Measurements from ENCODE around the gene KIF6.

- no peak for TF ChIP-seq ZFP41 (tag by site-specific recombination; IDR thresholded peaks at IDR 0.05; ENCODE audit: borderline replicate concordance)
- no peak for TF ChIP-seq ZNF140 (tag by site-specific recombination; IDR thresholded peaks at IDR 0.05)
- TF ChIP-seq YY1 (tag by site-specific recombination; IDR thresholded peaks at IDR 0.05) = no peak
- no peak for TF ChIP-seq MEIS1 (CRISPR knock-in tag; IDR thresholded peaks at IDR 0.05; ENCODE audit: borderline replicate concordance)
- TF ChIP-seq, protein P1, sequence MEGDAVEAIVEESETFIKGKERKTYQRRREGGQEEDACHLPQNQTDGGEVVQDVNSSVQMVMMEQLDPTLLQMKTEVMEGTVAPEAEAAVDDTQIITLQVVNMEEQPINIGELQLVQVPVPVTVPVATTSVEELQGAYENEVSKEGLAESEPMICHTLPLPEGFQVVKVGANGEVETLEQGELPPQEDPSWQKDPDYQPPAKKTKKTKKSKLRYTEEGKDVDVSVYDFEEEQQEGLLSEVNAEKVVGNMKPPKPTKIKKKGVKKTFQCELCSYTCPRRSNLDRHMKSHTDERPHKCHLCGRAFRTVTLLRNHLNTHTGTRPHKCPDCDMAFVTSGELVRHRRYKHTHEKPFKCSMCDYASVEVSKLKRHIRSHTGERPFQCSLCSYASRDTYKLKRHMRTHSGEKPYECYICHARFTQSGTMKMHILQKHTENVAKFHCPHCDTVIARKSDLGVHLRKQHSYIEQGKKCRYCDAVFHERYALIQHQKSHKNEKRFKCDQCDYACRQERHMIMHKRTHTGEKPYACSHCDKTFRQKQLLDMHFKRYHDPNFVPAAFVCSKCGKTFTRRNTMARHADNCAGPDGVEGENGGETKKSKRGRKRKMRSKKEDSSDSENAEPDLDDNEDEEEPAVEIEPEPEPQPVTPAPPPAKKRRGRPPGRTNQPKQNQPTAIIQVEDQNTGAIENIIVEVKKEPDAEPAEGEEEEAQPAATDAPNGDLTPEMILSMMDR (tag by site-specific recombination; IDR thresholded peaks at IDR 0.05) = no peak
- TF ChIP-seq, protein P2, sequence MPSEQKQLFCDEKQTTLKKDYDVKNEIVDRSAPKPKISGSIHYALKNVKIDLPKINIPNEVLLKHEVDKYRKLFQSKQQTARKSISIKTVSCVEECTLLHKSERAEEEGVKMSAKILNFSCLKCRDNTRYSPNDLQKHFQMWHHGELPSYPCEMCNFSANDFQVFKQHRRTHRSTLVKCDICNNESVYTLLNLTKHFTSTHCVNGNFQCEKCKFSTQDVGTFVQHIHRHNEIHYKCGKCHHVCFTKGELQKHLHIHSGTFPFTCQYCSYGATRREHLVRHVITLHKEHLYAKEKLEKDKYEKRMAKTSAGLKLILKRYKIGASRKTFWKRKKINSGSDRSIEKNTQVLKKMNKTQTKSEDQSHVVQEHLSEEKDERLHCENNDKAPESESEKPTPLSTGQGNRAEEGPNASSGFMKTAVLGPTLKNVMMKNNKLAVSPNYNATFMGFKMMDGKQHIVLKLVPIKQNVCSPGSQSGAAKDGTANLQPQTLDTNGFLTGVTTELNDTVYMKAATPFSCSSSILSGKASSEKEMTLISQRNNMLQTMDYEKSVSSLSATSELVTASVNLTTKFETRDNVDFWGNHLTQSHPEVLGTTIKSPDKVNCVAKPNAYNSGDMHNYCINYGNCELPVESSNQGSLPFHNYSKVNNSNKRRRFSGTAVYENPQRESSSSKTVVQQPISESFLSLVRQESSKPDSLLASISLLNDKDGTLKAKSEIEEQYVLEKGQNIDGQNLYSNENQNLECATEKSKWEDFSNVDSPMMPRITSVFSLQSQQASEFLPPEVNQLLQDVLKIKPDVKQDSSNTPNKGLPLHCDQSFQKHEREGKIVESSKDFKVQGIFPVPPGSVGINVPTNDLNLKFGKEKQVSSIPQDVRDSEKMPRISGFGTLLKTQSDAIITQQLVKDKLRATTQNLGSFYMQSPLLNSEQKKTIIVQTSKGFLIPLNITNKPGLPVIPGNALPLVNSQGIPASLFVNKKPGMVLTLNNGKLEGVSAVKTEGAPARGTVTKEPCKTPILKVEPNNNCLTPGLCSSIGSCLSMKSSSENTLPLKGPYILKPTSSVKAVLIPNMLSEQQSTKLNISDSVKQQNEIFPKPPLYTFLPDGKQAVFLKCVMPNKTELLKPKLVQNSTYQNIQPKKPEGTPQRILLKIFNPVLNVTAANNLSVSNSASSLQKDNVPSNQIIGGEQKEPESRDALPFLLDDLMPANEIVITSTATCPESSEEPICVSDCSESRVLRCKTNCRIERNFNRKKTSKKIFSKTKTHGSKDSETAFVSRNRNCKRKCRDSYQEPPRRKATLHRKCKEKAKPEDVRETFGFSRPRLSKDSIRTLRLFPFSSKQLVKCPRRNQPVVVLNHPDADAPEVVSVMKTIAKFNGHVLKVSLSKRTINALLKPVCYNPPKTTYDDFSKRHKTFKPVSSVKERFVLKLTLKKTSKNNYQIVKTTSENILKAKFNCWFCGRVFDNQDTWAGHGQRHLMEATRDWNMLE (tag by site-specific recombination; conservative IDR thresholded peaks at IDR 0.05; ENCODE audit: low read depth) = no peak
- TF ChIP-seq ZNF707 (tag by site-specific recombination; IDR thresholded peaks at IDR 0.05) = no peak
- no peak for TF ChIP-seq ZEB2 (tag by site-specific recombination; IDR thresholded peaks at IDR 0.05)
- TF ChIP-seq GLI4 (tag by site-specific recombination; IDR thresholded peaks at IDR 0.05) = no peak
Measured at GRCh38 chr6:39558591-39559190, 166.5 kb downstream of the KIF6 start.
